GM23338 (cell line): ENCODE results near the gene FOXP1.

ENCODE experiments used
- POLR2AphosphoS5 ChIP-seq: IDR thresholded peaks from 2 replicates; pipeline ENCODE4 v1.6.1; 2016; ENCODE audit warnings: antibody characterized with exemption, low read depth
- TF ChIP-seq, protein P1 (sequence below), 2 experiments: fragments of 200-600 bp in 1 of 2; sonication (generic) in 1 of 2; conservative IDR thresholded peaks; 2 replicates each; pipeline versions ENCODE4 v1.5.1 to v1.6.1; 2016 to 2017; ENCODE audit warnings: antibody characterized with exemption in 2 of 2, low read depth in 2 of 2, mild to moderate bottlenecking in 2 of 2, moderate library complexity in 1 of 2

DNA sequence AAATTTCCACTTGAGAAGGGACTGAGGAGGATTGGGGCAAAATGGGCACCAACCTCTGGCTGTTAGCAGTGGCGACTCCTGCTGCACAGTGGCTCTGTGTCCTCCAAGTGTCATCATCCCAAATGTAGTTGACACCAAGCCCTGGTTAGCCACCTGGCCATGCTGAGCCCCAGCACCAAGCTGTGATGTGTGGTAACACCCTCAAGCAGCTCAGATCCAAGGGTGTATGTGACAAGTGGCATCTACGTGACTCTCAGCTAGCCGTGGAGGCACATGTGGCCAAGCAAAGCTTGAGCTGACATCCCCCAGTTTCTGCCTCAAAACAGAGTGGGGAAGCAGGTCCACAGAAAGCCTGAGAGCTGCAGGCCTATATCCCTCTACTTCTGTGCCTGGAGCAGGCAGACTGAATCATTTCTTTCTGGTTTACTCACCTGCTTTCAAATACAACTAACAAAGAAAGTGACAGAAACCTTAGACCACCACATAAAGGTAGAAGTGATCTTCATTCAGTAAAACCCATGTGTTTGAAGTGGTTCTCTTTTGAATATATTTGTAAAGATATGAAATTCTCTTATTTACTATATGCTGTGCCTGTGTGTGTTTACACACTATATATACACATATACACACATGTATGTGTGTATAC lies 40.0 kb downstream of the FOXP1 start:
- TF ChIP-seq POLR2AphosphoS5: no peak
- TF ChIP-seq, protein P1, sequence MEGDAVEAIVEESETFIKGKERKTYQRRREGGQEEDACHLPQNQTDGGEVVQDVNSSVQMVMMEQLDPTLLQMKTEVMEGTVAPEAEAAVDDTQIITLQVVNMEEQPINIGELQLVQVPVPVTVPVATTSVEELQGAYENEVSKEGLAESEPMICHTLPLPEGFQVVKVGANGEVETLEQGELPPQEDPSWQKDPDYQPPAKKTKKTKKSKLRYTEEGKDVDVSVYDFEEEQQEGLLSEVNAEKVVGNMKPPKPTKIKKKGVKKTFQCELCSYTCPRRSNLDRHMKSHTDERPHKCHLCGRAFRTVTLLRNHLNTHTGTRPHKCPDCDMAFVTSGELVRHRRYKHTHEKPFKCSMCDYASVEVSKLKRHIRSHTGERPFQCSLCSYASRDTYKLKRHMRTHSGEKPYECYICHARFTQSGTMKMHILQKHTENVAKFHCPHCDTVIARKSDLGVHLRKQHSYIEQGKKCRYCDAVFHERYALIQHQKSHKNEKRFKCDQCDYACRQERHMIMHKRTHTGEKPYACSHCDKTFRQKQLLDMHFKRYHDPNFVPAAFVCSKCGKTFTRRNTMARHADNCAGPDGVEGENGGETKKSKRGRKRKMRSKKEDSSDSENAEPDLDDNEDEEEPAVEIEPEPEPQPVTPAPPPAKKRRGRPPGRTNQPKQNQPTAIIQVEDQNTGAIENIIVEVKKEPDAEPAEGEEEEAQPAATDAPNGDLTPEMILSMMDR (conservative IDR thresholded peaks at IDR 0.05; ENCODE audit: low read depth in 2 of 2): no peak
